Lung (tissue), 16 donors: ENCODE data around the gene MYO10. TPM values are rescaled to one million over a fixed set of nuclear protein-coding genes. Genes with fewer than 3 reads are reported as not detected.
"Not testable (repeated sequence)": the region's sequence is repeated elsewhere in the genome, so short reads cannot be mapped to it uniquely, and the experiment has no call there.

Experiments
- ATAC-seq: fragments of 200-7000 bp; cut with Tn5 transposase; one replicate; pipeline ENCODE4 v1.9.1; 2020; ENCODE audit warnings: moderate number of reproducible peaks; ENCODE audit not compliant: insufficient read depth, low FRiP score
- DNase-seq, 3 donors: peaks; one replicate each; pipeline ENCODE4 v3.0.0-alpha.2; 2013 to 2017
- H3K27ac ChIP-seq, 2 donors: one replicate each; pipeline ENCODE4 v1.5.1; 2013; ENCODE audit warnings: mild to moderate bottlenecking in 2 of 2, moderate library complexity in 2 of 2, control low read depth in 1 of 2, inconsistent platforms in 1 of 2, low read depth in 1 of 2, low read length in 1 of 2
- H3K27me3 ChIP-seq, 3 donors: one replicate each; pipeline ENCODE4 v1.5.1; 2013; ENCODE audit warnings: low read length in 2 of 3; ENCODE audit not compliant: control insufficient read depth in 3 of 3, insufficient read depth in 3 of 3
- H3K36me3 ChIP-seq, 4 donors: one replicate each; pipeline ENCODE4 v1.5.1; 2013; ENCODE audit warnings: low read length in 4 of 4, mild to moderate bottlenecking in 1 of 4, moderate library complexity in 1 of 4; ENCODE audit not compliant: control insufficient read depth in 4 of 4, insufficient read depth in 4 of 4
- H3K4me1 ChIP-seq, 5 donors: one replicate each; pipeline ENCODE4 v1.5.1; 2013; ENCODE audit warnings: low read length in 5 of 5, mild to moderate bottlenecking in 2 of 5, moderate library complexity in 1 of 5; ENCODE audit not compliant: control insufficient read depth in 5 of 5, insufficient read depth in 5 of 5
- H3K4me3 ChIP-seq: one replicate; pipeline ENCODE4 v1.5.1; 2013; ENCODE audit warnings: mild to moderate bottlenecking, control low read depth, moderate library complexity
- H3K9ac ChIP-seq, 2 donors: one replicate each; pipeline ENCODE4 v1.5.1; 2013; ENCODE audit warnings: low read length in 2 of 2, control low read depth in 1 of 2; ENCODE audit not compliant: insufficient read depth in 1 of 2
- H3K9me3 ChIP-seq, 4 donors: one replicate each; pipeline ENCODE4 v1.5.1; 2013; ENCODE audit warnings: low read length in 3 of 4, mild to moderate bottlenecking in 1 of 4, moderate library complexity in 1 of 4; ENCODE audit not compliant: control insufficient read depth in 4 of 4, insufficient read depth in 3 of 4
- WGBS, 2 donors: extraction: QIAGEN DNeasy Blood & Tissue Kit; methylation state at CpG; one replicate each; pipeline ENCODE4 v1.1.7; 2013; 5-methylcytosine and 5-hydroxymethylcytosine counted together
- long read RNA-seq, 5 donors: transcript quantifications; one replicate each; lab custom pipeline, GENCODE V29; 2026
- polyA plus RNA-seq, 2 donors: library from polyadenylated mRNA; stranded (reverse); fragments of 200-250 nt; gene quantifications; one replicate each; pipeline ENCODE4 v1.2.1, GENCODE V29; 2013
- total RNA-seq, 2 donors: library from RNA; depleted of rRNA in 1 of 2; stranded (reverse); fragments of >200 nt in 1 of 2; gene quantifications; one replicate each; pipeline ENCODE4 v1.2.1, GENCODE V29; 2014 to 2021
- TF ChIP-seq, protein P1 (sequence below): IDR thresholded peaks from 2 replicates; pipeline ENCODE4 v1.5.1; 2012; ENCODE audit warnings: mild to moderate bottlenecking; ENCODE audit errors: control extremely low read depth, extremely low read depth
- donor health status: control.
- donor health status: control.
- donor health status: Bipolar disorder and iron deficiency.
- donor health status: healthy.
- donor health status: DM: yes; HTN: yes; CAD: no.

The MYO10 gene
- total RNA-seq (10 to 100 TPM; 40.6 to 71.5 TPM), polyA plus RNA-seq (10 to 100 TPM; 10.6 to 15.9 TPM)
- long read RNA-seq, donor 1, partial matches to known transcripts, result 25 of 25 reads
- long read RNA-seq, donor 1, other reads (novel, unspliced or antisense), result 0 of 25 reads
- long read RNA-seq, donor 2, partial matches to known transcripts, result 25 of 25 reads
- long read RNA-seq, donor 2, other reads (novel, unspliced or antisense), result 0 of 25 reads
- long read RNA-seq, donor 3, partial matches to known transcripts, result 22 of 22 reads
- long read RNA-seq, donor 3, other reads (novel, unspliced or antisense), result 0 of 22 reads
- long read RNA-seq, donor 4, partial matches to known transcripts, result 10 of 10 reads
- long read RNA-seq, donor 4, other reads (novel, unspliced or antisense), result 0 of 10 reads
- long read RNA-seq, donor 5, partial matches to known transcripts, result 46 of 49 reads
- long read RNA-seq, donor 5, other reads (novel, unspliced or antisense), result 0 of 49 reads

- ATAC-seq, result peak; percentile 84
- peaks cover 0 to 12% (median 6%) of the 10 kb centered on the region in 3 donors for H3K27me3 ChIP-seq
- TF ChIP-seq, protein P1, sequence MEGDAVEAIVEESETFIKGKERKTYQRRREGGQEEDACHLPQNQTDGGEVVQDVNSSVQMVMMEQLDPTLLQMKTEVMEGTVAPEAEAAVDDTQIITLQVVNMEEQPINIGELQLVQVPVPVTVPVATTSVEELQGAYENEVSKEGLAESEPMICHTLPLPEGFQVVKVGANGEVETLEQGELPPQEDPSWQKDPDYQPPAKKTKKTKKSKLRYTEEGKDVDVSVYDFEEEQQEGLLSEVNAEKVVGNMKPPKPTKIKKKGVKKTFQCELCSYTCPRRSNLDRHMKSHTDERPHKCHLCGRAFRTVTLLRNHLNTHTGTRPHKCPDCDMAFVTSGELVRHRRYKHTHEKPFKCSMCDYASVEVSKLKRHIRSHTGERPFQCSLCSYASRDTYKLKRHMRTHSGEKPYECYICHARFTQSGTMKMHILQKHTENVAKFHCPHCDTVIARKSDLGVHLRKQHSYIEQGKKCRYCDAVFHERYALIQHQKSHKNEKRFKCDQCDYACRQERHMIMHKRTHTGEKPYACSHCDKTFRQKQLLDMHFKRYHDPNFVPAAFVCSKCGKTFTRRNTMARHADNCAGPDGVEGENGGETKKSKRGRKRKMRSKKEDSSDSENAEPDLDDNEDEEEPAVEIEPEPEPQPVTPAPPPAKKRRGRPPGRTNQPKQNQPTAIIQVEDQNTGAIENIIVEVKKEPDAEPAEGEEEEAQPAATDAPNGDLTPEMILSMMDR, result no peak
- peaks cover 0 to 4% (median 0%) of the 10 kb centered on the region in 4 donors for H3K36me3 ChIP-seq
- peak; percentile 89 to 92 (median 90) for DNase-seq
- H3K9ac ChIP-seq, result peak within 1 kb of the TSS; percentile 37 to 83
- H3K9me3 ChIP-seq, result no peaks in the 10 kb centered on the region
- peak within 1 kb of the TSS; percentile 90 for H3K4me3 ChIP-seq
- H3K4me1 ChIP-seq, result peaks cover 0 to 38% (median 18%) of the 10 kb centered on the region in 5 donors
- H3K27ac ChIP-seq, result peak within 1 kb of the TSS; percentile 9 to 97
- WGBS, 2 donors, result 1 to 2% methylated on average over 50 to 70 of the region's 70 CpGs
Observed at GRCh38 chr5:16936150-16936988, at the start of gene MYO10. TSS of gene MYO10 (minus strand) at chr5:16936288. CDS start at chr5:16935808, 480 bp downstream.

- H3K4me3 ChIP-seq, H3K27ac ChIP-seq, H3K9ac ChIP-seq, H3K27me3 ChIP-seq, H3K9me3 ChIP-seq, H3K4me1 ChIP-seq, ATAC-seq, H3K36me3 ChIP-seq, DNase-seq: not testable (repeated sequence)
- WGBS, 2 donors, result 89% methylated on average over 7 of the region's 7 CpGs
Observed at GRCh38 chr5:16985304-16985703, 49.2 kb upstream of the MYO10 start.

GRCh38 chr5:16983972-16984371, 47.9 kb upstream of the MYO10 start:
- Histone ChIP-seq H3K4me1 (no peaks in the 10 kb centered on the region), H3K9ac (no peak overlapping the region), H3K27me3 (no peaks in the 10 kb centered on the region), H3K36me3 (no peaks in the 10 kb centered on the region), H3K27ac (no peak overlapping the region), H3K9me3 (no peaks in the 10 kb centered on the region), H3K4me3 (no peak overlapping the region)
- TF ChIP-seq, protein P1, result no peak
- DNase-seq (no peak), ATAC-seq (no peak)
- WGBS, 2 donors, result 72 to 90% methylated on average over 1 of the region's 1 CpG

GRCh38 chr5:16983022-16983639, 47.0 kb upstream of the MYO10 start:
- TF ChIP-seq, protein P1, result no peak
- H3K4me3 ChIP-seq, result no peak overlapping the region
- no peak overlapping the region for H3K9ac ChIP-seq
- no peak overlapping the region for H3K27ac ChIP-seq
- ATAC-seq (no peak), DNase-seq (no peak)
- H3K4me1 ChIP-seq, result no peaks in the 10 kb centered on the region
- no peaks in the 10 kb centered on the region for H3K9me3 ChIP-seq
- no peaks in the 10 kb centered on the region for H3K36me3 ChIP-seq
- WGBS, 2 donors, result 67 to 68% methylated on average over 9 of the region's 9 CpGs
- H3K27me3 ChIP-seq, result no peaks in the 10 kb centered on the region
